MM.1S (cell line): ENCODE measurements around the gene TAGLN3.

Experiments
- DNase-seq: peaks from one replicate; pipeline ENCODE4 v3.0.0-alpha.2; 2015
- H2AFZ ChIP-seq: fragments of 300-600 bp; sonication (generic); 2 replicates; pipeline ENCODE4 v1.6.0; 2016; ENCODE audit warnings: antibody characterized with exemption, low read length
- H3F3A ChIP-seq: fragments of 300-600 bp; sonication (generic); 2 replicates; pipeline ENCODE4 v1.6.1; 2016; ENCODE audit warnings: mild to moderate bottlenecking, antibody characterized with exemption, low read length, moderate library complexity, mixed read lengths; ENCODE audit not compliant: insufficient read depth
- H3K27ac ChIP-seq: fragments of 300-600 bp; sonication (generic); 2 replicates; pipeline ENCODE4 v1.5.1; 2016; ENCODE audit warnings: mild to moderate bottlenecking, low read length
- H3K27me3 ChIP-seq: fragments of 300-600 bp; sonication (generic); replicated peaks from 2 replicates; pipeline ENCODE4 v1.6.0; 2016; ENCODE audit warnings: low read length; ENCODE audit not compliant: insufficient read depth
- H3K36me3 ChIP-seq: fragments of 300-600 bp; sonication (generic); replicated peaks from 2 replicates; pipeline ENCODE4 v1.6.1; 2016; ENCODE audit warnings: mild to moderate bottlenecking, low read length, mixed read lengths; ENCODE audit not compliant: insufficient read depth
- H3K4me1 ChIP-seq: fragments of 300-600 bp; sonication (generic); 2 replicates; pipeline ENCODE4 v1.6.1; 2016; ENCODE audit warnings: low read length, mixed read lengths
- H3K4me2 ChIP-seq: fragments of 300-600 bp; sonication (generic); 2 replicates; pipeline ENCODE4 v1.6.0; 2016; ENCODE audit warnings: low read depth, low read length
- H3K4me3 ChIP-seq: fragments of 300-600 bp; sonication (generic); 2 replicates; pipeline ENCODE4 v1.5.1; 2016; ENCODE audit warnings: low read length, mixed read lengths
- H3K79me2 ChIP-seq: fragments of 300-600 bp; sonication (generic); 2 replicates; pipeline ENCODE4 v1.6.1; 2016; ENCODE audit warnings: mixed run types, low read length, mixed read lengths
- H3K9ac ChIP-seq: fragments of 300-600 bp; sonication (generic); 2 replicates; pipeline ENCODE4 v1.6.1; 2016; ENCODE audit warnings: low read length, mixed read lengths
- H3K9me2 ChIP-seq: fragments of 300-600 bp; sonication (generic); replicated peaks from 2 replicates; pipeline ENCODE4 v1.6.1; 2016; ENCODE audit warnings: mild to moderate bottlenecking, low read length, mixed read lengths; ENCODE audit not compliant: insufficient read depth
- H3K9me3 ChIP-seq: fragments of 300-600 bp; sonication (generic); replicated peaks from 2 replicates; pipeline ENCODE4 v1.6.1; 2016; ENCODE audit warnings: mild to moderate bottlenecking, low read length, mixed read lengths; ENCODE audit not compliant: insufficient read depth
- H4K20me1 ChIP-seq: fragments of 300-600 bp; sonication (generic); 2 replicates; pipeline ENCODE4 v1.6.1; 2016; ENCODE audit warnings: mild to moderate bottlenecking, low read length, moderate library complexity, mixed read lengths; ENCODE audit not compliant: insufficient read depth
- EZH2 ChIP-seq: fragments of 300-600 bp; sonication (generic); optimal IDR thresholded peaks from 2 replicates; pipeline ENCODE3; 2017; ENCODE audit warnings: low read depth, mild to moderate bottlenecking, antibody characterized with exemption, low read length, mixed read lengths
- EZH2phosphoT487 ChIP-seq: fragments of 300-600 bp; sonication (generic); IDR thresholded peaks from 2 replicates; pipeline ENCODE4 v1.6.1; 2018; ENCODE audit warnings: antibody characterized with exemption, low read length
- TF ChIP-seq, protein P1 (sequence below): fragments of 300-600 bp; sonication (generic); IDR thresholded peaks from 2 replicates; pipeline ENCODE4 v1.5.1; 2016; ENCODE audit warnings: antibody characterized with exemption, low read length, mixed read lengths

The TAGLN3 gene

DNA sequence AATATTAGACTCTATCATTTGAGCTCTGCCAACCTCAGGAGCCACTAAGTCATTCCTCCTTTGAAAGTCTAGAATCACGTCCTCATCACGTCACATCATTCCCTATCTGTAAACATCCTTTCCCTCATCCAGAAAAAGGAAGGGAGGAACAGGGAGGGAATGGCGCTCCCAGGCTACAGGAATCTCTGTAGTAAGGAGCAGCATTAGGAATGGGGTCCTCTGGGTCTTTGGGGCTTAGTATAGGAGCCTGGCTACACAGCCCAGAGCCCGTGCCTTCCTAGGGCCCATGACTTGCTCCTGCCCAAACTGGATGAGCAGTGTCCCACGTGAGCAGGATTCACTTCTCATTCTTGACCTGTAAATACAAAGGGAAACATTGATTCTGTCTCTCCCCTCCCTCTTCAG is 1.6 kb downstream of the TAGLN3 start:
- Histone ChIP-seq H3K9me2 (no peaks in the 10 kb centered on the region), H3K4me1 (no peaks in the 10 kb centered on the region), H3K9me3 (no peaks in the 10 kb centered on the region), H3K36me3 (no peaks in the 10 kb centered on the region), H2AFZ (no peak overlapping the region), H3K79me2 (no peaks in the 10 kb centered on the region), H3K9ac (no peak overlapping the region), H3K27ac (no peak overlapping the region), H3K4me3 (no peak overlapping the region), H4K20me1 (no peaks in the 10 kb centered on the region), H3F3A (peaks cover 3% of the 10 kb centered on the region; the same call in 1 of the 2 replicates), H3K4me2 (peak overlapping the region; percentile 97; the same call in 1 of the 2 replicates), H3K27me3 (no peaks in the 10 kb centered on the region)
- TF ChIP-seq EZH2phosphoT487 (no peak), EZH2 (no peak)
- TF ChIP-seq, protein P1, sequence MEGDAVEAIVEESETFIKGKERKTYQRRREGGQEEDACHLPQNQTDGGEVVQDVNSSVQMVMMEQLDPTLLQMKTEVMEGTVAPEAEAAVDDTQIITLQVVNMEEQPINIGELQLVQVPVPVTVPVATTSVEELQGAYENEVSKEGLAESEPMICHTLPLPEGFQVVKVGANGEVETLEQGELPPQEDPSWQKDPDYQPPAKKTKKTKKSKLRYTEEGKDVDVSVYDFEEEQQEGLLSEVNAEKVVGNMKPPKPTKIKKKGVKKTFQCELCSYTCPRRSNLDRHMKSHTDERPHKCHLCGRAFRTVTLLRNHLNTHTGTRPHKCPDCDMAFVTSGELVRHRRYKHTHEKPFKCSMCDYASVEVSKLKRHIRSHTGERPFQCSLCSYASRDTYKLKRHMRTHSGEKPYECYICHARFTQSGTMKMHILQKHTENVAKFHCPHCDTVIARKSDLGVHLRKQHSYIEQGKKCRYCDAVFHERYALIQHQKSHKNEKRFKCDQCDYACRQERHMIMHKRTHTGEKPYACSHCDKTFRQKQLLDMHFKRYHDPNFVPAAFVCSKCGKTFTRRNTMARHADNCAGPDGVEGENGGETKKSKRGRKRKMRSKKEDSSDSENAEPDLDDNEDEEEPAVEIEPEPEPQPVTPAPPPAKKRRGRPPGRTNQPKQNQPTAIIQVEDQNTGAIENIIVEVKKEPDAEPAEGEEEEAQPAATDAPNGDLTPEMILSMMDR: no peak
- DNase-seq: no peak

DNA sequence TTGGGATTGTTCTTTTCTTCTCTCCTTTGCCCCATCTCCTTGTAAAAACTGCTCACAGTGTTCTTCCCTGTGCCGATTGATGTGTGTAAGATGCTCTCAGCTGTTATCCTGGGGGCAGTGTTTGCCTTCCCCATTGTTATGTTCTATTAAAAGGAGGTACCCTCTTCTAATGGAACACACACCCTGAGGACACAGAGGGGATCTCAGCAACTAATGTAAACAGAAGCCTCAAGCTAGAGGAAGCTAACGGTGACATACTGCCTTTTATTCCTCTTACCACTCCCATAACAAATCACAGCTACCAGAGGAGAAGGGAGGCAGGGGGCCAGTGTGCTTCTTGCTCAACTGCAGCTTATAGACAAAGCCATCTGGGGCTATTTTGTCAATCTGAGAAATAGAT is 2.2 kb downstream of the TAGLN3 start:
- no peaks in the 10 kb centered on the region for H3K36me3 ChIP-seq
- no peak overlapping the region for H3K4me3 ChIP-seq
- H3K27ac ChIP-seq: no peak overlapping the region
- DNase-seq: no peak
- H3K9ac ChIP-seq: no peak overlapping the region
- no peaks in the 10 kb centered on the region for H4K20me1 ChIP-seq
- H3K9me2 ChIP-seq: no peaks in the 10 kb centered on the region
- H3K27me3 ChIP-seq: no peaks in the 10 kb centered on the region
- H3K9me3 ChIP-seq: no peaks in the 10 kb centered on the region
- TF ChIP-seq, protein P1: no peak
- no peak for TF ChIP-seq EZH2
- TF ChIP-seq EZH2phosphoT487: no peak
- peaks cover 3% of the 10 kb centered on the region; the same call in 1 of the 2 replicates for H3F3A ChIP-seq
- H3K4me2 ChIP-seq: no peak overlapping the region
- no peak overlapping the region for H2AFZ ChIP-seq
- H3K4me1 ChIP-seq: no peaks in the 10 kb centered on the region
- no peaks in the 10 kb centered on the region for H3K79me2 ChIP-seq

DNA sequence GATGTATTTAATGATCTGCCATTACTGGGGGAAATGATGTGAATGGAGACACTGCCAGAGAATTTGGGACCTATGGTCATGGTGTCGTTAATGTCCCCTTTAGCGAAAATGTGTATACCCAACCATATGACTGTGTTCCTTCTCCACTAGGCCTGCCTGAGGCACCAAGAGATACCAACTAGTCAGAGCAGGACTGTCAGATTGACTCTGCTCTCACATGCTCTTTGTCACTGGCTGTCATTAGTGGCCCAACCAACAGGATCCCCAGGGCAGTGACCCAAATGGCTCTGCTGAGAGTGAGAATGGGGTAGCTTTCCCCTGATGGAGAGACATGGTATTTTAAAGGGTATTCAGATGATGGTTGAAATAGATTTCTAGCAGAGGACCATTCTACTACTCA is 2.8 kb downstream of the TAGLN3 start:
- H2AFZ ChIP-seq: no peak overlapping the region
- H3K4me3 ChIP-seq: no peak overlapping the region
- H3K79me2 ChIP-seq: no peaks in the 10 kb centered on the region
- H3K27ac ChIP-seq: no peak overlapping the region
- no peak overlapping the region for H3K4me2 ChIP-seq
- no peaks in the 10 kb centered on the region for H4K20me1 ChIP-seq
- no peaks in the 10 kb centered on the region for H3K9me3 ChIP-seq
- TF ChIP-seq, protein P1: no peak
- no peak for TF ChIP-seq EZH2
- no peak for TF ChIP-seq EZH2phosphoT487
- no peak for DNase-seq
- H3K9ac ChIP-seq: no peak overlapping the region
- H3K27me3 ChIP-seq: no peaks in the 10 kb centered on the region
- no peaks in the 10 kb centered on the region for H3K36me3 ChIP-seq
- no peaks in the 10 kb centered on the region for H3K9me2 ChIP-seq
- no peaks in the 10 kb centered on the region for H3K4me1 ChIP-seq
- peaks cover 3% of the 10 kb centered on the region; the same call in 1 of the 2 replicates for H3F3A ChIP-seq
